MM.1S (cell line): ENCODE results near the gene STEAP1.
A peak's percentile ranks its signal among the peaks of the same experiment; 100 is the strongest.

Source experiments
- DNase-seq: peaks from one replicate; pipeline ENCODE4 v3.0.0-alpha.2; 2015
- H2AFZ ChIP-seq: fragments of 300-600 bp; sonication (generic); 2 replicates; pipeline ENCODE4 v1.6.0; 2016; ENCODE audit warnings: antibody characterized with exemption, low read length
- H3F3A ChIP-seq: fragments of 300-600 bp; sonication (generic); 2 replicates; pipeline ENCODE4 v1.6.1; 2016; ENCODE audit warnings: mild to moderate bottlenecking, antibody characterized with exemption, low read length, moderate library complexity, mixed read lengths; ENCODE audit not compliant: insufficient read depth
- H3K27ac ChIP-seq: fragments of 300-600 bp; sonication (generic); 2 replicates; pipeline ENCODE4 v1.5.1; 2016; ENCODE audit warnings: mild to moderate bottlenecking, low read length
- H3K27me3 ChIP-seq: fragments of 300-600 bp; sonication (generic); replicated peaks from 2 replicates; pipeline ENCODE4 v1.6.0; 2016; ENCODE audit warnings: low read length; ENCODE audit not compliant: insufficient read depth
- H3K36me3 ChIP-seq: fragments of 300-600 bp; sonication (generic); replicated peaks from 2 replicates; pipeline ENCODE4 v1.6.1; 2016; ENCODE audit warnings: mild to moderate bottlenecking, low read length, mixed read lengths; ENCODE audit not compliant: insufficient read depth
- H3K4me1 ChIP-seq: fragments of 300-600 bp; sonication (generic); 2 replicates; pipeline ENCODE4 v1.6.1; 2016; ENCODE audit warnings: low read length, mixed read lengths
- H3K4me2 ChIP-seq: fragments of 300-600 bp; sonication (generic); 2 replicates; pipeline ENCODE4 v1.6.0; 2016; ENCODE audit warnings: low read depth, low read length
- H3K4me3 ChIP-seq: fragments of 300-600 bp; sonication (generic); 2 replicates; pipeline ENCODE4 v1.5.1; 2016; ENCODE audit warnings: low read length, mixed read lengths
- H3K79me2 ChIP-seq: fragments of 300-600 bp; sonication (generic); 2 replicates; pipeline ENCODE4 v1.6.1; 2016; ENCODE audit warnings: mixed run types, low read length, mixed read lengths
- H3K9ac ChIP-seq: fragments of 300-600 bp; sonication (generic); 2 replicates; pipeline ENCODE4 v1.6.1; 2016; ENCODE audit warnings: low read length, mixed read lengths
- H3K9me2 ChIP-seq: fragments of 300-600 bp; sonication (generic); replicated peaks from 2 replicates; pipeline ENCODE4 v1.6.1; 2016; ENCODE audit warnings: mild to moderate bottlenecking, low read length, mixed read lengths; ENCODE audit not compliant: insufficient read depth
- H3K9me3 ChIP-seq: fragments of 300-600 bp; sonication (generic); replicated peaks from 2 replicates; pipeline ENCODE4 v1.6.1; 2016; ENCODE audit warnings: mild to moderate bottlenecking, low read length, mixed read lengths; ENCODE audit not compliant: insufficient read depth
- H4K20me1 ChIP-seq: fragments of 300-600 bp; sonication (generic); 2 replicates; pipeline ENCODE4 v1.6.1; 2016; ENCODE audit warnings: mild to moderate bottlenecking, low read length, moderate library complexity, mixed read lengths; ENCODE audit not compliant: insufficient read depth
- CTCF ChIP-seq: fragments of 300-600 bp; sonication (generic); IDR thresholded peaks from 2 replicates; pipeline ENCODE4 v1.5.1; 2016; ENCODE audit warnings: antibody characterized with exemption, low read length, mixed read lengths
- EZH2 ChIP-seq: fragments of 300-600 bp; sonication (generic); optimal IDR thresholded peaks from 2 replicates; pipeline ENCODE3; 2017; ENCODE audit warnings: low read depth, mild to moderate bottlenecking, antibody characterized with exemption, low read length, mixed read lengths
- EZH2phosphoT487 ChIP-seq: fragments of 300-600 bp; sonication (generic); IDR thresholded peaks from 2 replicates; pipeline ENCODE4 v1.6.1; 2018; ENCODE audit warnings: antibody characterized with exemption, low read length

Gene STEAP1

GRCh38 chr7:90178166-90178565, 23.9 kb downstream of the STEAP1 start:
- no peak overlapping the region for H2AFZ ChIP-seq
- H3K4me3 ChIP-seq: no peak overlapping the region
- H3K36me3 ChIP-seq: no peaks in the 10 kb centered on the region
- no peaks in the 10 kb centered on the region for H3K9me2 ChIP-seq
- no peaks in the 10 kb centered on the region for H4K20me1 ChIP-seq
- no peak overlapping the region for H3K4me2 ChIP-seq
- H3K9me3 ChIP-seq: no peaks in the 10 kb centered on the region
- DNase-seq: no peak
- H3K27ac ChIP-seq: no peak overlapping the region
- peaks cover 40% of the 10 kb centered on the region for H3K4me1 ChIP-seq
- H3F3A ChIP-seq: peaks cover 25% of the 10 kb centered on the region
- no peaks in the 10 kb centered on the region for H3K79me2 ChIP-seq
- H3K27me3 ChIP-seq: 0 out of 2 replicates have a peak, but pooled peaks cover 3% of the 10 kb centered on the region
- TF ChIP-seq EZH2 (no peak), EZH2phosphoT487 (no peak), CTCF (no peak)
- no peak overlapping the region for H3K9ac ChIP-seq

- no peaks in the 10 kb centered on the region for H3K9me2 ChIP-seq
- H4K20me1 ChIP-seq: no peaks in the 10 kb centered on the region
- no peak overlapping the region for H3K9ac ChIP-seq
- no peaks in the 10 kb centered on the region for H3K79me2 ChIP-seq
- H3K27me3 ChIP-seq: 0 out of 2 replicates have a peak, but pooled peaks cover 3% of the 10 kb centered on the region
- H3K4me2 ChIP-seq: peak overlapping the region; percentile 43
- H2AFZ ChIP-seq: no peak overlapping the region
- no peak for TF ChIP-seq EZH2phosphoT487
- TF ChIP-seq CTCF: no peak
- no peak for TF ChIP-seq EZH2
- no peaks in the 10 kb centered on the region for H3K36me3 ChIP-seq
- peak overlapping the region; percentile 9; the same call in 1 of the 2 replicates for H3K27ac ChIP-seq
- H3K9me3 ChIP-seq: no peaks in the 10 kb centered on the region
- peaks cover 35% of the 10 kb centered on the region for H3K4me1 ChIP-seq
- H3K4me3 ChIP-seq: no peak overlapping the region
- DNase-seq: peak; percentile 54
- H3F3A ChIP-seq: peaks cover 25% of the 10 kb centered on the region
These were observed 24.5 kb downstream of the STEAP1 start for GRCh38 chr7:90178679-90179278.

GRCh38 chr7:90180011-90180585, 25.8 kb downstream of the STEAP1 start:
- Histone ChIP-seq H4K20me1 (no peaks in the 10 kb centered on the region), H3K36me3 (no peaks in the 10 kb centered on the region), H3K9me3 (no peaks in the 10 kb centered on the region), H3K4me2 (peak overlapping the region; percentile 43; the same call in 1 of the 2 replicates), H3K4me1 (peaks cover 35% of the 10 kb centered on the region), H3K79me2 (no peaks in the 10 kb centered on the region), H3K9ac (no peak overlapping the region), H2AFZ (no peak overlapping the region), H3F3A (peaks cover 25% of the 10 kb centered on the region), H3K27ac (peak overlapping the region; percentile 9; the same call in 1 of the 2 replicates), H3K9me2 (no peaks in the 10 kb centered on the region), H3K27me3 (0 out of 2 replicates have a peak, but pooled peaks cover 3% of the 10 kb centered on the region), H3K4me3 (no peak overlapping the region)
- DNase-seq: peak; percentile 38
- TF ChIP-seq EZH2 (no peak), CTCF (no peak), EZH2phosphoT487 (no peak)
